ENCODE results near the gene NR5A2.

The NR5A2 gene

DNA sequence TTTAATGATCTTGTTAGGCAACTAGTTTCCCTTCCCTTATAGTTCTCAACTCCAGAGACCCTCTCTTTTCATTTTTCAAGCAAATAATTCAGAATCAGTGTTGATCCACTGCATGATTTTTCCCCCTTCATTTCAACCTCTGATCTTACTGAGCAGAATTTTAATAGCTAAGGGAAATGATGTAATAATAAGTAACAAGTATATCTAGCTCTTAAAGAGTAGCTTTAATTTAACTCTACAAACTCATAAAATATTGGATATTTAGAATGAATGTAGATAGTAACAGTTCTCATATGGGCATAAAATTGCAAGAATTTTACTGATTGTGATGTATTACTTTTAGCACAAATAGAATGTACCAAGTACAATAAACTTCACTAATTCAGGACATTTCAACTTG lies 130.2 kb downstream of the NR5A2 start:
- in situ Hi-C loops (cut with MboI; ENCODE audit: low pct_unique_long_range_greater_than_20kb, low sequenced_read_pairs, unreplicated experiment), result no loop called here

DNA sequence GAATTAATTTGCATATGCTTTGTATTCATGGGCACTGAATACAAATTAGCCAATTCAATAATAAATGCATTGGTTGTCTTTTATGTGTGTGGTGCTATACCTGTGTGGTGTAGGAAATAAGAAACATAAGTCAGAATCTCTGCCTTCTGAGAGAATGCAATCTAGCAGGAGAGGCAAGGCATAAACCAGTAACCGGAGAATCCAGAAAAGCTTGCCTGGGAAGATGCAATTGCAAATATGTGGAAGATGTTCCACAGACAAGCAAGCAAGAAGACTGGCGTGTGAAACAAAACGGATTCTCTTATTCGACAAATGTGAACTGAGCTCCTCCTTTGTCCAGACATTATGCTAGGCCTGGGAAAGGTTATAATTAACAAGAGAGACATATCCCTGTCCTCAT lies 134.3 kb downstream of the NR5A2 start:
- in situ Hi-C loops (cut with MboI; ENCODE audit: low pct_unique_long_range_greater_than_20kb, low sequenced_read_pairs, unreplicated experiment), result no loop called here
- TF ChIP-seq, protein P1, sequence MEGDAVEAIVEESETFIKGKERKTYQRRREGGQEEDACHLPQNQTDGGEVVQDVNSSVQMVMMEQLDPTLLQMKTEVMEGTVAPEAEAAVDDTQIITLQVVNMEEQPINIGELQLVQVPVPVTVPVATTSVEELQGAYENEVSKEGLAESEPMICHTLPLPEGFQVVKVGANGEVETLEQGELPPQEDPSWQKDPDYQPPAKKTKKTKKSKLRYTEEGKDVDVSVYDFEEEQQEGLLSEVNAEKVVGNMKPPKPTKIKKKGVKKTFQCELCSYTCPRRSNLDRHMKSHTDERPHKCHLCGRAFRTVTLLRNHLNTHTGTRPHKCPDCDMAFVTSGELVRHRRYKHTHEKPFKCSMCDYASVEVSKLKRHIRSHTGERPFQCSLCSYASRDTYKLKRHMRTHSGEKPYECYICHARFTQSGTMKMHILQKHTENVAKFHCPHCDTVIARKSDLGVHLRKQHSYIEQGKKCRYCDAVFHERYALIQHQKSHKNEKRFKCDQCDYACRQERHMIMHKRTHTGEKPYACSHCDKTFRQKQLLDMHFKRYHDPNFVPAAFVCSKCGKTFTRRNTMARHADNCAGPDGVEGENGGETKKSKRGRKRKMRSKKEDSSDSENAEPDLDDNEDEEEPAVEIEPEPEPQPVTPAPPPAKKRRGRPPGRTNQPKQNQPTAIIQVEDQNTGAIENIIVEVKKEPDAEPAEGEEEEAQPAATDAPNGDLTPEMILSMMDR (IDR thresholded peaks at IDR 0.05; ENCODE audit: extremely low read depth, insufficient read depth, missing control alignments), result no peak
- DNase-seq (ENCODE audit: low spot score), result no peak

More for the DNA sequence above, 130.2 kb downstream of the NR5A2 start:
- DNase-seq (ENCODE audit: low spot score), result no peak
- TF ChIP-seq, protein P1 (IDR thresholded peaks at IDR 0.05; ENCODE audit: extremely low read depth, insufficient read depth, missing control alignments), result no peak

DNA sequence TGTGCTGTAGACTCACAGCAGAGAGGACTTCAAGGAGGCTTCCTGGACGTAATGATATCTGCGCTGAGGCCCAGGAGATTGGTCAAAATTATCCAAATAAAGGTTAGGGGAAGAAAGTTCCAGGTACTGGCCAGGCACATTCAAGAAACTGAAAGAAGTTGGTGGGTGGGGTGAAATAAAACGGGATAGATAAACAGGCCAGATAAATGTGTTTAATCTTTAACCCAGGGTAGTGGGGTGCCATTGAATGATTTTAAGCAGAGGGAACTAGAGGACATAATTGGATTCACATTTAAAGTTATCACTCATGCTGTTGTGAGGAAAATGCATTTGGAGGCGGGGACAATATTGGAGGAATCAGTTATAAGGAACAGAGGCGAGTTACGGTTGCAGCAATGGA lies 134.7 kb downstream of the NR5A2 start:
- in situ Hi-C loops (cut with MboI; ENCODE audit: low pct_unique_long_range_greater_than_20kb, low sequenced_read_pairs, unreplicated experiment), result no loop called here
- DNase-seq (ENCODE audit: low spot score), result no peak
- TF ChIP-seq, protein P1 (IDR thresholded peaks at IDR 0.05; ENCODE audit: extremely low read depth, insufficient read depth, missing control alignments), result no peak

DNA sequence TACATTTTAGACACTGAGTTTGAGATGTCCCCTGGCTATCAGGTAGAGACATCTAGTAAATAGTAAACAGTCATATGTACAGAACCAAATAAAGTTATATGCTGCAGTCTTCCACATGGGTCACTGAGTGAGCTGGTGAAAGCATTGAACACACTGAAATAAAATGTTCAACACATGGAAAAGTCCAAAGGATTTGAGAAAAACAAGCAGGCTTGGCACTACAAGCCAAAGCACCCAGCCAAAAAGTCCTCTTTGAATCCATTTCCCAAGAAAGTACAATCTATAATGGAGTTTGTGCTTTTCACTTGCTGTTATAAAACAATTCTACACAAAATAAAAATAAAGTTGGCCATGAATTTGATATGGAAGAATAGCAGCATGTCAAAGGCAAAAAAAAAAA lies 135.4 kb downstream of the NR5A2 start:
- TF ChIP-seq, protein P1 (IDR thresholded peaks at IDR 0.05; ENCODE audit: extremely low read depth, insufficient read depth, missing control alignments), result no peak
- in situ Hi-C loops (cut with MboI; ENCODE audit: low pct_unique_long_range_greater_than_20kb, low sequenced_read_pairs, unreplicated experiment), result no loop called here
- DNase-seq (ENCODE audit: low spot score), result no peak

DNA sequence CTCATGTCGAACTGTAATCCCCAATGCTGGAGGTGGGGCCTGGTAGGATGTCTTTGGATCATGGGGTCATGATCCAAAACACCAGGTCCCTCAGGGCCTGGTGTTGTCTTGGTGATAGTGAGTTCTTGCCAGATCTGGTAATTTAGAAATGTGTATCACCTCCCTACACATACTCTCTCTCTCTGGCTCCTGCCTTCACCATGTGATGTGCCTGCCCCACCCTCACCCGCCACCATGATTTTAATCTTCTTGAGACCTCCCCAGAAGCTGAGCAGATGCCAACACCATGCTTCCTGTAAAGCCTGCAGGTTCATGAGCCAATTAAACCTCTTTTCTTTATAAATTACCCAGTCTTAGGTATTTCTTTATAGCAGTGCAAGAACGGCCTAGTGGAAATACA lies 136.4 kb downstream of the NR5A2 start:
- DNase-seq (ENCODE audit: low spot score), result no peak
- TF ChIP-seq, protein P1 (IDR thresholded peaks at IDR 0.05; ENCODE audit: extremely low read depth, insufficient read depth, missing control alignments), result no peak
- in situ Hi-C loops (cut with MboI; ENCODE audit: low pct_unique_long_range_greater_than_20kb, low sequenced_read_pairs, unreplicated experiment), result no loop called here

DNA sequence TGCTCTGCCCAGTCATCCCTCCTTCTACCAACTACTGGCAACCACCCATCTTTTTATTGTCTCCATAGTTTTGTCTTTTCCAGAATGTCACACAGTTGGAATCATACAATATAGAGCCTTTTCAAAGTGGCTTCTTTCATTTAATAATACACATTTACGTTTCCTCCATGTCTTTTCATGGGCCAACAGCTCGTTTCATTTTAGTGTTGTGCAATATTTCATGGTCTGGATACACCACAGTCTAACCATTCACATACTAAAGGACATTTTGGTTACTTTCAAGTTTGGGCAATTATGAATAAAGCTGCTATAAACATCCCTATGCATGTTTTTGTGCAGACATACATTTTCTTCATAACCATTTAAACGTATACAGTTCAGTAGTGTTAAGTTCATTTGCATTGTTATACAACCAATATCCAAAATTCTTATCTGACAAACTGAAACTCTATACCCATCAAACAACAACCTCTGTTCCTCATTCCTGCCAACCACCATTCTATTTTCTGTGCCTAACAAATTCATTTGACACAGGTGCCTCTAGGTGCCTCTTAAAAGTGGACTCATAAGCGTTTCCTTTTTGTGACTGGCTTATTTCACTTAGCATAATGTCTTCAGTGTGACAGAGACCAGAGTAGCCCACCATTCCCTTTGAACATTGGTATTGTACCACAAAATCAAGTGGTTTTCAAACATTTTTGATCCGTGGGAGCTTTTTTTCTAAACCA lies 138.1 kb downstream of the NR5A2 start:
- TF ChIP-seq, protein P1 (IDR thresholded peaks at IDR 0.05; ENCODE audit: extremely low read depth, insufficient read depth, missing control alignments), result no peak
- no peak for DNase-seq (ENCODE audit: low spot score)
- in situ Hi-C loops (cut with MboI; ENCODE audit: low pct_unique_long_range_greater_than_20kb, low sequenced_read_pairs, unreplicated experiment), result no loop called here
